GM19455 (cell line): Measurements from ENCODE around the gene PTPN13.

Experiments used
- ATAC-seq: cut with Tn5 transposase; IDR thresholded peaks from one replicate; pipeline ENCODE4 v1.9.1; 2021; ENCODE audit not compliant: unreplicated experiment

Gene PTPN13

GRCh38 chr4:86853209-86853608, 259.1 kb downstream of the PTPN13 start:
- no peak for ATAC-seq

- no peak for ATAC-seq
Measured at GRCh38 chr4:86855572-86855971, 261.5 kb downstream of the PTPN13 start.

DNA sequence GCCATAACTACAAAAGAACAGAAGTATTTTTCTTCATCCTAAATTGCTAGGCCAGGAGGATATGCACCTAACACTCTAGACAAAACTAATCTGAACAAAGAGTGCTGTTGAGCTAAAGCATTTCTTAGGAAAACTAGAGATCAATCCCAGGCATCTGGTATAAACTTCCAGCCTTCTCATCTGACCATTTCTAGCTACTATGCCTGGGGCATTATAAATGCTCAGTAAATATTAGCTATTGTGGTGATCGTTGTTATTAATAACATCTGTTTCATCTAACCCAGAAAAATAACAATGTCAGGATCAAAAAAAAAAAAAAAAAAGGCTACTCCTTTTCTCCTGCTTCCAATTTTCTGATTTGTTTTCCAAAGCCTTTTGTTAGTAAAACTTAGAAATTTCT, 262.8 kb downstream of the PTPN13 start:
- ATAC-seq: no peak

DNA sequence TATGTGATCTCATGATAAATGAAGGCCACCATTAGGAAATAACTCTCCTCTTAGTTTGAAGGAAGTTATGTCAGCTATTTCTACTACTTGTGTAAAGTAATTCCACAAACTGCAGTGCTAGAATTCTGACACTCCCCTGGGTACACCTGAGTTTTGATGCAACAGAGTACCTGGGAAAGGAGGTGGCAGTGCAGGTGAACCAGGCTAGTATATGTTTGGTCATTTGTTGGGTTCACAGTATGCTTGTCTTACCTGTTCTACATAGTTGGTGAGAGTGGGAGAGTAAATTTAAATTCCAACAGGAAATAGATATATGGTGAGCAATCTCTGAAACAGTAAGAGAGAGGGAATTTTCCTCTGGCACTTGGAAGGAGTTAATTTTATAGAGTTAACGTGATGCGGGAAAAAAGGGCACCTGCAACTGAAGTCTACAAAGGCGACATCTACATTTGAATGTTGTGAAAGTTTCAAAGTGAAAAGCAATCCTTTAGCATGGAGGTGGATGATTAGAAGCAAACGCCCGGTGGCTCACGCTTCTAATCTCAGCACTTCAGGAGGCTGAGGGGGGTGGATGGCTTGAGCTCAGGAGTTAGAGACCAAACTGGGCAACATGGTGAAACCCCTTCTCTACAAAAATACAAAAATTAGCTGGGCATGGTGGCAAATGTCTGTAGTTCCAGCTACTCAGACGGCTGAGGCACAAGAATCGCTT, 263.4 kb downstream of the PTPN13 start:
- no peak for ATAC-seq
